ENCODE measurements around the gene AKT2.

DNA sequence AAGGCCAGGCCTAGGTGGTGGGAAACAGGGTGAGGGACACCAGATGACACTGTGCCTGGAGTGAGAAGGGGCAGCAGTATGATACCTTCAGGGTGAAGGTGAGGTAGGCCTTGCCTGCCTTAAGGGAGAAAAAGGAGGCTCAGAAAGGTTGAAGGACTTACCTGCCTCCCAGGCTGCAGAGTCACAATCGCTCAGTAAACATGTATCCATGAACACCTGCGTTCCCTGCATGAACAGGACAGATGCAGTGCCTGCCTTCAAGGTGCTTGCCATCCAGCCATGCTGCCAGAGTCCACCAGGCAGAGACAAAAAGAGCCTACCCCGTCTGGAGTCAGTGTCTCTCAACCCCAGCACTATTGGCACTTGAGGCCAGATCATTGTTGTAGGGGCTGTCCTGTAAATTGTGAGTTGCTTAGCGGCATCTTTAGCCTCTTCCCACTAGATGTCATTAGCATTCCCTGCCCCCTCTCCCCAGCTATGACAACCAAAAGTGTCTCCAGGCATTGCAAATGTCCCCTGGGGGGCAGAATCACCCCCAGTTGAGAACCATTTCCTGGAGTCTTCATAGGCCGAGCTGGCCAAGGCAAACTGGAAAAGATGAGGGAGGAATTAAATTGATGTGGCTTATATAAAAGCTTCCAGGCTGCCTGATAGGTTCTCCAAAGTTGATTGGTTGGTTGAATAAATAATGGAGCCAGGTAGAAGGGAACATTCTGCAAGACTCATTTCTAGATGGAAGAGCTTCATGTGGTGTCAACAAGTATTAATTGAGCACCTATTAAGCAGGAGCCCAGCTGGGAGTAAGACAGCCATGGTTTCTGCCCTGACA, 92.2 kb downstream of the AKT2 start:
- TF ChIP-seq POLR2AphosphoS5 (IDR thresholded peaks at IDR 0.05; ENCODE audit: low read depth, low read length), result no peak
- no peak for TF ChIP-seq TAF1 (IDR thresholded peaks at IDR 0.05; ENCODE audit: low read depth, low read length)
- no peak for TF ChIP-seq POLR2A (IDR thresholded peaks at IDR 0.05; ENCODE audit: low read depth, low read length)
- no peak for TF ChIP-seq SPI1 (IDR thresholded peaks at IDR 0.05; ENCODE audit: low read depth, low read length)
- TF ChIP-seq PAX5 (IDR thresholded peaks at IDR 0.05; ENCODE audit: insufficient read depth, low read length, severe bottlenecking), result no peak
- no peak for TF ChIP-seq POU2F2 (IDR thresholded peaks at IDR 0.05; ENCODE audit: low read depth, low read length)
